HUES48 (cell line): Measurements from ENCODE around the gene ELL2.
A peak's percentile ranks its signal among the peaks of the same experiment; 100 is the strongest.

Experiments
- H3K27ac ChIP-seq: one replicate; pipeline ENCODE4 v1.7.0; 2013; ENCODE audit warnings: low read depth, low read length, inconsistent platforms
- H3K27me3 ChIP-seq: 2 replicates; pipeline ENCODE4 v1.6.1; 2013; ENCODE audit warnings: mild to moderate bottlenecking, low read length; ENCODE audit not compliant: control insufficient read depth, insufficient read depth
- H3K36me3 ChIP-seq: 2 replicates; pipeline ENCODE4 v1.6.1; 2013; ENCODE audit warnings: low read length; ENCODE audit not compliant: control insufficient read depth, insufficient read depth
- H3K4me1 ChIP-seq: 2 replicates; pipeline ENCODE4 v1.6.1; 2013; ENCODE audit warnings: mild to moderate bottlenecking, low read length; ENCODE audit not compliant: control insufficient read depth, insufficient read depth
- H3K4me3 ChIP-seq: 2 replicates; pipeline ENCODE4 v1.5.1; 2013; ENCODE audit warnings: mild to moderate bottlenecking, low read depth, low read length
- H3K9ac ChIP-seq: 2 replicates; pipeline ENCODE4 v1.6.1; 2013; ENCODE audit warnings: mild to moderate bottlenecking, low read depth, low read length, moderate library complexity
- H3K9me3 ChIP-seq: 2 replicates; pipeline ENCODE4 v1.6.1; 2013; ENCODE audit warnings: low read length; ENCODE audit not compliant: control insufficient read depth, insufficient read depth

Gene ELL2

GRCh38 chr5:95954716-95955115 is 6.9 kb downstream of the ELL2 start:
- Histone ChIP-seq H3K4me1 (peaks cover 34% of the 10 kb centered on the region), H3K9ac (no peak overlapping the region), H3K9me3 (no peaks in the 10 kb centered on the region), H3K36me3 (no peaks in the 10 kb centered on the region), H3K27me3 (peaks cover under 1% of the 10 kb centered on the region), H3K27ac (no peak overlapping the region), H3K4me3 (no peak overlapping the region)

GRCh38 chr5:95953021-95953702 is 8.5 kb downstream of the ELL2 start:
- Histone ChIP-seq H3K27ac (no peak overlapping the region), H3K36me3 (no peaks in the 10 kb centered on the region), H3K4me3 (no peak overlapping the region), H3K9ac (no peak overlapping the region), H3K27me3 (no peaks in the 10 kb centered on the region), H3K4me1 (peaks cover 18% of the 10 kb centered on the region), H3K9me3 (no peaks in the 10 kb centered on the region)

DNA sequence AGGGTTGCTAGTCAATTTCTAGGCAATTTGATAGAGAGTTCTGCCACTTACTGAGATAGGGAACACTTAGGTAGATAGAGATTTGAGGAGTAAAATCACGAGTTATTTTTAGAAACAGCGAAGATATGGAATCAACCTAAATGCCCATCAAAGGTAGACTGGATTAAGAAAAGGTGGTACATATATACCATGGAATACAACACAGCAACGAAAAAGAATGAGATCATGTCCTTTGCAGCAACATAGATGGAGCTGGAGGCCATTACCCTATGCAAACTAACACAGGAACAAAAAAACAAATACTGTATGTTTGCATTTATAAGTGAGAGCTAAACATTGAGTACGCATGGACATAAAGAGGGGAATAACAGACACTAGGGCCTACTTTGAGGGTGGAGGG is 9.7 kb downstream of the ELL2 start:
- Histone ChIP-seq H3K27me3 (no peaks in the 10 kb centered on the region), H3K4me1 (peaks cover 9% of the 10 kb centered on the region), H3K36me3 (no peaks in the 10 kb centered on the region), H3K9ac (no peak overlapping the region), H3K9me3 (no peaks in the 10 kb centered on the region), H3K27ac (no peak overlapping the region), H3K4me3 (no peak overlapping the region)

- Histone ChIP-seq H3K9ac (no peak overlapping the region), H3K4me3 (no peak overlapping the region), H3K4me1 (0 out of 2 replicates have a peak, but pooled peaks cover 3% of the 10 kb centered on the region), H3K36me3 (no peaks in the 10 kb centered on the region), H3K27me3 (no peaks in the 10 kb centered on the region), H3K27ac (no peak overlapping the region), H3K9me3 (no peaks in the 10 kb centered on the region)
Measured at GRCh38 chr5:95949810-95950209, 11.8 kb downstream of the ELL2 start.

- no peaks in the 10 kb centered on the region for H3K9me3 ChIP-seq
- no peak overlapping the region for H3K9ac ChIP-seq
- H3K4me1 ChIP-seq, result 0 out of 2 replicates have a peak, but pooled peaks cover 3% of the 10 kb centered on the region
- no peaks in the 10 kb centered on the region for H3K36me3 ChIP-seq
- no peaks in the 10 kb centered on the region for H3K27me3 ChIP-seq
- H3K4me3 ChIP-seq, result no peak overlapping the region
- H3K27ac ChIP-seq, result no peak overlapping the region
Measured at GRCh38 chr5:95948631-95949030, 13.0 kb downstream of the ELL2 start.

DNA sequence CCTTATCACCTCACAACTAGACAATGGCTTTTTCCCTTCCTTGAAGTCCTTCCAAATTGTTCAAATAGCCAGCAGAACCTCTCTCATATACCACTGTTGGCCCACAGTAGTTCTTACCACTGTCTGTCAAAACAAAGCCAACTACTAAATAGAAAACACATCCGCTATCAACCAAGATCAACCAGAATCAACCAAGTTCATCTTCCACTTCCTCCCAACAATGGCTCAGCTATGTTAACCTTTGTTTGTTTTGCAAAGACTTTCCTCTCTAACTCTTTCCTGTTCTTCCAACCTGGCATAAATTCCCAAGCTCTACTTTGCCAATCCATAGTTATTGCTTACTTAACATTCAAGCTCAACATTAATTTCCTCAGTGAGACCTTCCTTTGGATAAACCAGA is 15.2 kb downstream of the ELL2 start:
- Histone ChIP-seq H3K36me3 (no peaks in the 10 kb centered on the region), H3K9ac (no peak overlapping the region), H3K27ac (no peak overlapping the region), H3K9me3 (no peaks in the 10 kb centered on the region), H3K4me1 (peaks cover 10% of the 10 kb centered on the region), H3K4me3 (no peak overlapping the region), H3K27me3 (no peaks in the 10 kb centered on the region)

- Histone ChIP-seq H3K9me3 (no peaks in the 10 kb centered on the region), H3K36me3 (no peaks in the 10 kb centered on the region), H3K4me1 (peaks cover 30% of the 10 kb centered on the region), H3K9ac (no peak overlapping the region), H3K27me3 (no peaks in the 10 kb centered on the region), H3K4me3 (no peak overlapping the region), H3K27ac (no peak overlapping the region)
Measured at GRCh38 chr5:95942968-95943367, 18.7 kb downstream of the ELL2 start.

DNA sequence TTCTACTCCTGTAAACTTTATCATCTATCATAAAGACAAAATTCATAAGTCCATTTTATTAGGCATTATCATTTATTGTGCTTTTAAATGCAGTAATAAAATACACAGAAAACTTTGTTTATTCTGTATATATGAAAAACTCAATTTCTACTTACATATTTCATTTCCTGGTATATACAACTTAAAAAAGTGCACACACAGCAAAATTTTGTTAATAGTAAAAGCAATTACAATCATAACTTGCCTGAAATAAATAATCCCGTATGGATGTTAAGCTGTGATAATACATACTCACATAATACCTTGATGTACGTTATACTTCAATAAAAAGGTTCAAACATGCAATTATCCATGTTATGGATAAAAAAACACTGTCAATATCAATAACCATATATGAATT is 19.2 kb downstream of the ELL2 start:
- H3K27me3 ChIP-seq, result no peaks in the 10 kb centered on the region
- peaks cover 30% of the 10 kb centered on the region for H3K4me1 ChIP-seq
- H3K27ac ChIP-seq, result no peak overlapping the region
- H3K9me3 ChIP-seq, result no peaks in the 10 kb centered on the region
- H3K36me3 ChIP-seq, result no peaks in the 10 kb centered on the region
- H3K4me3 ChIP-seq, result no peak overlapping the region
- no peak overlapping the region for H3K9ac ChIP-seq

DNA sequence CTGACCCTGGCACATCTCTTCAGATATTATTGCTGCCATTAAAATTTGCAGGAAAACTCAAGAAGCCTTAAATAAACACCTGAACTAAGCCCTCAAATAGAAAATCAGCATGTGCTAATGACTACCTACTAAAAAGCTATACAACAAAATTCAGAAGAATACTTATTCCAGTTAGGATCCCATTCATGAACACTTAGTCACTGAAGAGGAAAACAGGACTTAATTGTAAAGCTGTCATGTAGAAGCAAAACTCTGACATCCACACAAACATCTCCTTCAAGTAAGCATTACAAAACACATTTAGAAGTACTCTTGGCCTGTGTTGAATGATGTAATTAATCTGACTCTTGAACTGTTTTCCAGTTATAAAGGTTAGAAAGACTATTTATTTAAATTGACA is 19.9 kb downstream of the ELL2 start:
- no peak overlapping the region for H3K9ac ChIP-seq
- H3K27ac ChIP-seq, result peak overlapping the region; percentile 65
- no peaks in the 10 kb centered on the region for H3K9me3 ChIP-seq
- no peak overlapping the region for H3K4me3 ChIP-seq
- H3K4me1 ChIP-seq, result peaks cover 30% of the 10 kb centered on the region
- no peaks in the 10 kb centered on the region for H3K27me3 ChIP-seq
- H3K36me3 ChIP-seq, result no peaks in the 10 kb centered on the region

- no peaks in the 10 kb centered on the region for H3K27me3 ChIP-seq
- peak overlapping the region; percentile 65 for H3K27ac ChIP-seq
- H3K9ac ChIP-seq, result peak overlapping the region; percentile 21; the same call in 1 of the 2 replicates
- peaks cover 26% of the 10 kb centered on the region for H3K4me1 ChIP-seq
- H3K36me3 ChIP-seq, result no peaks in the 10 kb centered on the region
- H3K9me3 ChIP-seq, result no peaks in the 10 kb centered on the region
- H3K4me3 ChIP-seq, result peak overlapping the region; percentile 7; the same call in 1 of the 2 replicates
Measured at GRCh38 chr5:95940758-95941682, 20.6 kb downstream of the ELL2 start.

- H3K36me3 ChIP-seq, result no peaks in the 10 kb centered on the region
- H3K27ac ChIP-seq, result no peak overlapping the region
- peaks cover 26% of the 10 kb centered on the region for H3K4me1 ChIP-seq
- no peaks in the 10 kb centered on the region for H3K27me3 ChIP-seq
- H3K9ac ChIP-seq, result no peak overlapping the region
- H3K9me3 ChIP-seq, result no peaks in the 10 kb centered on the region
- H3K4me3 ChIP-seq, result no peak overlapping the region
Measured at GRCh38 chr5:95939465-95939864, 22.2 kb downstream of the ELL2 start.
